ENCODE data around the gene MRGPRF.

The MRGPRF gene

DNA sequence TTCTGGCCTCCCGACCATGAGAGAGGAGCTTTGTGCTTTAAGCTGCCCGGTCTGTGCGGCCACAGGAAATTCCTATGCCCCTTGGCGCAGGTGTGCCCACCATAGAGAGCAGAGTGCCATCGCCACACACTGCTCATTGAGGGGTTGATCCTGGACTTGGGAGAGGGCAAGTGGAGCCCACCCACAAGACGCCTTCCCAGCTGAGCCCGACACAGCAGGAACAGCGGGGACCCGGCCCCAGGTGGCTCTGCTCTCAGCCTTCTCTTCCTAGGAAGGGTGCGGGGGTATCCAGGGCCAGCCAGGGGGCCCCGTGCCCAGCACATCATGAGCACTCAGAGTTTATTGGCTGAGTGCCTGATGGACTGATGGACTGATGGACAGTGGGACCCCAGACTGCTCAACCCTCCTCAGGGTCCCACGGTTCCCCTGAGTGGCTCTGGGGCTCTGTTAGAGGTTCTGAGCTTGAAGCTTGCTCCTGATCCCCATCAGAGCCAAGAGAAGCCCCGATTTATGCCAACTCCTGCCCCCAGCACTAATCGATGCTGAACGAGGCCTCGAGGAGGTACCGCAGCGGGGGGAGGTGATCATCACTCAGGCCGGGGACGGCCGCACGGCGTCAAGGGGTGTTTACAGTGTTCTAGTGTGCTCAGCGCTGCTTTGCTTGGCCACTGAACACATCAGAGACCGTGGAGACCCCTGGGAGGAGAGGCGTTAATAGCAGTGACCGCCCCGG, 18.7 kb downstream of the MRGPRF start:
- DNase-seq (ENCODE audit: insufficient read length, low spot score) (no peak), FAIRE-seq (no peak)
- TF ChIP-seq POLR2A (IDR thresholded peaks at IDR 0.05; ENCODE audit: low read depth, low read length) = no peak
- TF ChIP-seq POLR2AphosphoS5 (IDR thresholded peaks at IDR 0.05; ENCODE audit: low read depth, low read length) = no peak
- no peak for TF ChIP-seq SPI1 (IDR thresholded peaks at IDR 0.05; ENCODE audit: low read depth, low read length)
- TF ChIP-seq TAF1 (IDR thresholded peaks at IDR 0.05; ENCODE audit: low read depth, low read length) = no peak
- TF ChIP-seq PAX5 (IDR thresholded peaks at IDR 0.05; ENCODE audit: insufficient read depth, low read length, severe bottlenecking) = no peak
- TF ChIP-seq POU2F2 (IDR thresholded peaks at IDR 0.05; ENCODE audit: low read depth, low read length) = no peak

DNA sequence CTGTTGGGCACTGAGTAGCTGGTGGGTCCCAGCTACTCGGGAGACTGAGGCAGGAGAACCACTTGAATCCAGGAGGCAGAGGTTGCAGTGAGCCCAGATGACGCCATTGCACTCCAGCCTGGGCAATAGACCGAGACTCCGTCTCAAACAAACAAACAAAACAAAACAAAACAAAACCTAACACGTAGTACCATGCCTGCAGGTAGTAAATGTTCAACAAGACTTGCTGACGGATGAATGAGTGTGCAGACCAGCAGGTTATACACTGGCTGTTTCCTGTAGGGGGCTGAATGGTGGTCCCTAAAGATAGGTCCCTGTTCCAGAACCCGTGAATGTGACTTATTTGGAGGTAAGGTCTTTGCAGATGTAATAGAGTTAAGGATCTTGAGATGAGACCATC, 19.5 kb downstream of the MRGPRF start:
- TF ChIP-seq TAF1 (IDR thresholded peaks at IDR 0.05; ENCODE audit: low read depth, low read length) = no peak
- no peak for TF ChIP-seq PAX5 (IDR thresholded peaks at IDR 0.05; ENCODE audit: insufficient read depth, low read length, severe bottlenecking)
- DNase-seq (ENCODE audit: insufficient read length, low spot score) (no peak), FAIRE-seq (no peak)

- TF ChIP-seq SPI1 (IDR thresholded peaks at IDR 0.05; ENCODE audit: low read depth, low read length) = no peak
- TF ChIP-seq TAF1 (IDR thresholded peaks at IDR 0.05; ENCODE audit: low read depth, low read length) = no peak
- TF ChIP-seq PAX5 (IDR thresholded peaks at IDR 0.05; ENCODE audit: insufficient read depth, low read length, severe bottlenecking) = no peak
- TF ChIP-seq POLR2A (IDR thresholded peaks at IDR 0.05; ENCODE audit: low read depth, low read length) = no peak
- no peak for TF ChIP-seq POU2F2 (IDR thresholded peaks at IDR 0.05; ENCODE audit: low read depth, low read length)
- TF ChIP-seq POLR2AphosphoS5 (IDR thresholded peaks at IDR 0.05; ENCODE audit: low read depth, low read length) = no peak
- FAIRE-seq = no peak
- no peak for DNase-seq (ENCODE audit: insufficient read length, low spot score)
Observed at GRCh38 chr11:68992743-68993255, 20.2 kb downstream of the MRGPRF start.

DNA sequence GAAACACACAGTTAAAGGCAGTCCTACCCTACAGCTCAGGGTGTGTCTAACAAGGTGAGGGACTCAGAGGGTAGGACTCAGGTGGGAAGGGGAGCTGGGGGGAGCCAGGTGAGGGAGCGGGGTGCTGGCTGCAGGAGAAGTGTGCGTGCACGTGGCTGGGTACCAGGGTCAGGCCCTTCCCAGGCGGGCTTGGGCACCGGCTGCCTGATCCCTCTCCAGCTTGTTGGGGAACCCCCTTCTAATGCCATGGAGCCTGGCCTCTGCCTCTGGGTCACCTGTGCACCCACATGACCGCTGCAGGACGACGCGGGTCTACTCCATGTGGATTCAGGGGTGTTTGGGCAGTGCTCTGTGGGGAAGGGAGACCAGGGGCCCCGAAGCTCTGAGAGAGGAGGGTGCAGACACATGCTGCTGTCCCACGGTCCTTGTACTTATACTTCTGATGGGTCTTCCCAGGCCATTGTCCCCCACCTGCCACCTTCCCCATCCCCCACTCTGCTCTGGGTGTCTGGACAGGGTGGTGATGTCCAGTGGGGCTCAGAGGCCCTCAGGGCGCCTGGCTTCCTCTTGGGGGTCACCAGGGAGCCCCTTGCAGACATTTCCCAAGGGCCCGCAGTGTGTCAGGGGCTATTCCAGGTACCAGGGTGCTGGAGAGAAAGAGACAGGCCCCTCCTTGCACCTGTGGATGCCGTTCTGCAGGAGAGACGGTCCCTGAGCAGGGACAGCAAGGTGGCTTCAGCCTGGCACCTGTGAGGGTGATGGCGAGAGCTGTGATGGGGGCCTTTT, 21.9 kb downstream of the MRGPRF start:
- TF ChIP-seq POLR2AphosphoS5 (IDR thresholded peaks at IDR 0.05; ENCODE audit: low read depth, low read length) (no peak), PAX5 (IDR thresholded peaks at IDR 0.05; ENCODE audit: insufficient read depth, low read length, severe bottlenecking) (no peak), SPI1 (IDR thresholded peaks at IDR 0.05; ENCODE audit: low read depth, low read length) (no peak)
- DNase-seq (ENCODE audit: insufficient read length, low spot score) (no peak), FAIRE-seq (no peak)

- FAIRE-seq (no peak), DNase-seq (ENCODE audit: insufficient read length, low spot score) (no peak)
- TF ChIP-seq POLR2AphosphoS5 (IDR thresholded peaks at IDR 0.05; ENCODE audit: low read depth, low read length) (no peak), TAF1 (IDR thresholded peaks at IDR 0.05; ENCODE audit: low read depth, low read length) (no peak), POU2F2 (IDR thresholded peaks at IDR 0.05; ENCODE audit: low read depth, low read length) (no peak), SPI1 (IDR thresholded peaks at IDR 0.05; ENCODE audit: low read depth, low read length) (no peak), PAX5 (IDR thresholded peaks at IDR 0.05; ENCODE audit: insufficient read depth, low read length, severe bottlenecking) (no peak), POLR2A (IDR thresholded peaks at IDR 0.05; ENCODE audit: low read depth, low read length) (no peak)
Observed at GRCh38 chr11:68989936-68990606, 23.0 kb downstream of the MRGPRF start.

GRCh38 chr11:68988491-68988890, 24.6 kb downstream of the MRGPRF start:
- FAIRE-seq (no peak), DNase-seq (ENCODE audit: insufficient read length, low spot score) (no peak)
- TF ChIP-seq SPI1 (IDR thresholded peaks at IDR 0.05; ENCODE audit: low read depth, low read length) (no peak), POU2F2 (IDR thresholded peaks at IDR 0.05; ENCODE audit: low read depth, low read length) (no peak), POLR2A (IDR thresholded peaks at IDR 0.05; ENCODE audit: low read depth, low read length) (no peak), PAX5 (IDR thresholded peaks at IDR 0.05; ENCODE audit: insufficient read depth, low read length, severe bottlenecking) (no peak), POLR2AphosphoS5 (IDR thresholded peaks at IDR 0.05; ENCODE audit: low read depth, low read length) (no peak), TAF1 (IDR thresholded peaks at IDR 0.05; ENCODE audit: low read depth, low read length) (no peak)

GRCh38 chr11:68987211-68987610, 25.8 kb downstream of the MRGPRF start:
- FAIRE-seq = no peak
- TF ChIP-seq POLR2AphosphoS5 (IDR thresholded peaks at IDR 0.05; ENCODE audit: low read depth, low read length) (no peak), TAF1 (IDR thresholded peaks at IDR 0.05; ENCODE audit: low read depth, low read length) (no peak), SPI1 (IDR thresholded peaks at IDR 0.05; ENCODE audit: low read depth, low read length) (no peak)
- no peak for DNase-seq (ENCODE audit: insufficient read length, low spot score)

- TF ChIP-seq POLR2A (IDR thresholded peaks at IDR 0.05; ENCODE audit: low read depth, low read length) = no peak
- TF ChIP-seq PAX5 (IDR thresholded peaks at IDR 0.05; ENCODE audit: insufficient read depth, low read length, severe bottlenecking) = no peak
- no peak for TF ChIP-seq TAF1 (IDR thresholded peaks at IDR 0.05; ENCODE audit: low read depth, low read length)
- TF ChIP-seq POU2F2 (IDR thresholded peaks at IDR 0.05; ENCODE audit: low read depth, low read length) = no peak
- no peak for TF ChIP-seq POLR2AphosphoS5 (IDR thresholded peaks at IDR 0.05; ENCODE audit: low read depth, low read length)
- no peak for TF ChIP-seq SPI1 (IDR thresholded peaks at IDR 0.05; ENCODE audit: low read depth, low read length)
- DNase-seq (ENCODE audit: insufficient read length, low spot score) = no peak
- FAIRE-seq = no peak
Observed at GRCh38 chr11:68983801-68984200, 29.2 kb downstream of the MRGPRF start.

- FAIRE-seq (no peak), DNase-seq (ENCODE audit: insufficient read length, low spot score) (no peak)
- TF ChIP-seq SPI1 (IDR thresholded peaks at IDR 0.05; ENCODE audit: low read depth, low read length) (no peak), POLR2A (IDR thresholded peaks at IDR 0.05; ENCODE audit: low read depth, low read length) (no peak), PAX5 (IDR thresholded peaks at IDR 0.05; ENCODE audit: insufficient read depth, low read length, severe bottlenecking) (no peak), TAF1 (IDR thresholded peaks at IDR 0.05; ENCODE audit: low read depth, low read length) (no peak), POU2F2 (IDR thresholded peaks at IDR 0.05; ENCODE audit: low read depth, low read length) (no peak), POLR2AphosphoS5 (IDR thresholded peaks at IDR 0.05; ENCODE audit: low read depth, low read length) (no peak)
Observed at GRCh38 chr11:68982134-68982533, 30.9 kb downstream of the MRGPRF start.
